Breast epithelium (tissue), 4 donors: ENCODE results near the gene AIDA. TPM values are rescaled to one million over a fixed set of nuclear protein-coding genes. Genes with fewer than 3 reads are reported as not detected.

ENCODE experiments used
- DNase-seq, 2 donors: peaks; one replicate each; pipeline ENCODE4 v3.0.0-alpha.2; 2019; ENCODE audit warnings: low spot score in 2 of 2
- H3K27ac ChIP-seq, 2 donors: fragments of 200-600 bp; sonication (generic) in 1 of 2; one replicate each; pipeline ENCODE4 v1.5.1; 2016 to 2019; ENCODE audit warnings: mild to moderate bottlenecking in 1 of 2
- H3K27me3 ChIP-seq, 2 donors: fragments of 200-600 bp; sonication (generic) in 1 of 2; one replicate each; pipeline versions ENCODE4 v1.5.1 to v1.6.0; 2017 to 2019; ENCODE audit warnings: control low read depth in 1 of 2, mild to moderate bottlenecking in 1 of 2
- H3K36me3 ChIP-seq: fragments of 200-600 bp; one replicate; pipeline ENCODE4 v1.5.1; 2019
- H3K4me1 ChIP-seq, 2 donors: fragments of 200-600 bp; sonication (generic); one replicate each; pipeline ENCODE4 v1.5.1; 2016 to 2019; ENCODE audit warnings: control low read depth in 1 of 2
- H3K4me3 ChIP-seq, 3 donors: fragments of 200-600 bp; sonication (generic); 1 replicate in 2 of 3; 2 replicates in 1 of 3; pipeline ENCODE4 v1.5.1; 2016 to 2019; ENCODE audit warnings: mild to moderate bottlenecking in 3 of 3, moderate library complexity in 2 of 3
- H3K9me3 ChIP-seq, 2 donors: fragments of 200-600 bp; sonication (generic) in 1 of 2; one replicate each; pipeline ENCODE4 v1.5.1; 2016 to 2019; ENCODE audit warnings: control low read depth in 1 of 2
- CTCF ChIP-seq, 3 donors: fragments of 450-650 bp; IDR thresholded peaks; one replicate each; pipeline ENCODE4 v1.5.1; 2016 to 2017; ENCODE audit warnings: antibody characterized with exemption in 3 of 3, mild to moderate bottlenecking in 3 of 3, moderate library complexity in 3 of 3
- POLR2A ChIP-seq: fragments of 450-650 bp; IDR thresholded peaks from one replicate; pipeline ENCODE4 v1.6.1; 2016; ENCODE audit warnings: antibody characterized with exemption, mild to moderate bottlenecking, moderate library complexity
- POLR2AphosphoS5 ChIP-seq, 3 donors: sonication (generic); formaldehyde crosslinking; IDR thresholded peaks; one replicate each; pipeline ENCODE4 v1.6.1; 2017; ENCODE audit warnings: antibody characterized with exemption in 3 of 3
- intact Hi-C: fragments of 100-400 bp; cut with DNase I; formaldehyde crosslinking; loops from one replicate; pipeline ENCODE4 v1.15.1; 2023; ENCODE audit warnings: low total_unique reads
- total RNA-seq, 3 donors: library from RNA; depleted of rRNA; stranded (reverse); fragments of >200 nt; gene quantifications; one replicate each; pipeline ENCODE4 v1.1.0, GENCODE V29; 2016

Gene AIDA
- total RNA-seq, 3 donors from 2014 or later: 52.2 to 88.0 (median 58.3) TPM

GRCh38 chr1:222629921-222630535 is 82.3 kb downstream of the AIDA start:
- H3K36me3 ChIP-seq: peaks cover 4% of the 10 kb centered on the region
- H3K4me3 ChIP-seq: no peak overlapping the region
- H3K9me3 ChIP-seq: no peaks in the 10 kb centered on the region
- no peak for DNase-seq
- no peaks in the 10 kb centered on the region for H3K4me1 ChIP-seq
- intact Hi-C loops: no loop called here
- no peak for TF ChIP-seq CTCF (IDR thresholded peaks at IDR 0.05)
- no peak for TF ChIP-seq POLR2A
- no peak for TF ChIP-seq POLR2AphosphoS5 (IDR thresholded peaks at IDR 0.05)
- H3K27me3 ChIP-seq: no peaks in the 10 kb centered on the region
- H3K27ac ChIP-seq: no peak overlapping the region

- H3K36me3 ChIP-seq: no peaks in the 10 kb centered on the region
- DNase-seq: no peak
- no peak overlapping the region for H3K27ac ChIP-seq
- no peaks in the 10 kb centered on the region for H3K27me3 ChIP-seq
- no peaks in the 10 kb centered on the region for H3K9me3 ChIP-seq
- H3K4me3 ChIP-seq: no peak overlapping the region
- TF ChIP-seq CTCF (IDR thresholded peaks at IDR 0.05) (no peak), POLR2AphosphoS5 (IDR thresholded peaks at IDR 0.05) (no peak), POLR2A (no peak)
- H3K4me1 ChIP-seq: no peaks in the 10 kb centered on the region
- intact Hi-C loops: no loop called here
Measured at GRCh38 chr1:222627232-222627631, 85.1 kb downstream of the AIDA start.

- H3K9me3 ChIP-seq: no peaks in the 10 kb centered on the region
- H3K36me3 ChIP-seq: no peaks in the 10 kb centered on the region
- no peak for TF ChIP-seq CTCF (IDR thresholded peaks at IDR 0.05)
- TF ChIP-seq POLR2A: no peak
- H3K27me3 ChIP-seq: no peaks in the 10 kb centered on the region
- DNase-seq: no peak
- intact Hi-C loops: no loop called here
- H3K4me1 ChIP-seq: no peaks in the 10 kb centered on the region
- no peak overlapping the region for H3K4me3 ChIP-seq
- no peak overlapping the region for H3K27ac ChIP-seq
Measured at GRCh38 chr1:222624214-222624613, 88.1 kb downstream of the AIDA start.

GRCh38 chr1:222623458-222623857 is 88.8 kb downstream of the AIDA start:
- H3K9me3 ChIP-seq: no peaks in the 10 kb centered on the region
- TF ChIP-seq POLR2A (no peak), CTCF (IDR thresholded peaks at IDR 0.05) (no peak), POLR2AphosphoS5 (IDR thresholded peaks at IDR 0.05) (no peak)
- no peak overlapping the region for H3K4me3 ChIP-seq
- no peaks in the 10 kb centered on the region for H3K36me3 ChIP-seq
- no peaks in the 10 kb centered on the region for H3K27me3 ChIP-seq
- no peaks in the 10 kb centered on the region for H3K4me1 ChIP-seq
- H3K27ac ChIP-seq: no peak overlapping the region
- intact Hi-C loops: no loop called here
- no peak for DNase-seq

- no peak for DNase-seq
- Histone ChIP-seq H3K27ac (no peak overlapping the region), H3K36me3 (no peaks in the 10 kb centered on the region), H3K27me3 (no peaks in the 10 kb centered on the region), H3K4me1 (no peaks in the 10 kb centered on the region), H3K4me3 (no peak overlapping the region), H3K9me3 (no peaks in the 10 kb centered on the region)
- TF ChIP-seq POLR2AphosphoS5 (IDR thresholded peaks at IDR 0.05) (no peak), CTCF (IDR thresholded peaks at IDR 0.05) (no peak), POLR2A (no peak)
- intact Hi-C loops: no loop called here
Measured at GRCh38 chr1:222622765-222623164, 89.5 kb downstream of the AIDA start.
